SH-SY5Y (cell line): ENCODE data around the gene NDUFC2.

Experiments used
- GATA2 ChIP-seq: IDR thresholded peaks from 2 replicates; pipeline ENCODE4 v1.6.1; 2011; ENCODE audit warnings: mild to moderate bottlenecking, low read depth, low read length
- GATA3 ChIP-seq: IDR thresholded peaks from 2 replicates; pipeline ENCODE4 v1.6.1; 2011; ENCODE audit warnings: low read depth, mild to moderate bottlenecking, low read length, moderate library complexity

DNA sequence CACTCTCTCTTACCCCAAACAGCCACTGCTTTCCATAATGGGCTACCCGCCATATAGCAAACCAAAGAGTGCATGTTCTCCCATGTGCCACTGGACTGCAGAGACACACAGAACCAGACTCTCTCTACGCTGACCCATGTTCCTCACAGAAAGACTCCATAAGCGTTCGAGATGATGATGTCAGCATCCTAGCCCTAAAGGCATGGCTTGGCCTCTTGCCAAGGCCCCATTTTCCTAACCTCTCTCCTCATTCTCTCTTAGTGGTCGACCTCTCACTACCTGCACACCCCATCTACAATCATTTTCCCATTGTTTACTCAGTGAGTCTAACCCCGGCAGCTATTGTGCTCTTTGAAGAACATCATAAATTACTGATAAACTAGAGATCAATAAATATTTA, 4.9 kb downstream of the NDUFC2 start:
- TF ChIP-seq GATA3 (no peak), GATA2 (no peak)
